Activated CD4-positive, CD25-positive, alpha-beta regulatory T cell treated with anti-CD3 and anti-CD28 coated beads, Interleukin-2, amount 50 U/mL, for 72 hours (primary cell): ENCODE data around the gene RCOR3.
"Not testable (repeated sequence)": the region's sequence is repeated elsewhere in the genome, so short reads cannot be mapped to it uniquely, and the experiment has no call there.

ENCODE experiments used
- DNase-seq: peaks from one replicate; pipeline ENCODE4 v3.0.0; 2021

Gene RCOR3

DNA sequence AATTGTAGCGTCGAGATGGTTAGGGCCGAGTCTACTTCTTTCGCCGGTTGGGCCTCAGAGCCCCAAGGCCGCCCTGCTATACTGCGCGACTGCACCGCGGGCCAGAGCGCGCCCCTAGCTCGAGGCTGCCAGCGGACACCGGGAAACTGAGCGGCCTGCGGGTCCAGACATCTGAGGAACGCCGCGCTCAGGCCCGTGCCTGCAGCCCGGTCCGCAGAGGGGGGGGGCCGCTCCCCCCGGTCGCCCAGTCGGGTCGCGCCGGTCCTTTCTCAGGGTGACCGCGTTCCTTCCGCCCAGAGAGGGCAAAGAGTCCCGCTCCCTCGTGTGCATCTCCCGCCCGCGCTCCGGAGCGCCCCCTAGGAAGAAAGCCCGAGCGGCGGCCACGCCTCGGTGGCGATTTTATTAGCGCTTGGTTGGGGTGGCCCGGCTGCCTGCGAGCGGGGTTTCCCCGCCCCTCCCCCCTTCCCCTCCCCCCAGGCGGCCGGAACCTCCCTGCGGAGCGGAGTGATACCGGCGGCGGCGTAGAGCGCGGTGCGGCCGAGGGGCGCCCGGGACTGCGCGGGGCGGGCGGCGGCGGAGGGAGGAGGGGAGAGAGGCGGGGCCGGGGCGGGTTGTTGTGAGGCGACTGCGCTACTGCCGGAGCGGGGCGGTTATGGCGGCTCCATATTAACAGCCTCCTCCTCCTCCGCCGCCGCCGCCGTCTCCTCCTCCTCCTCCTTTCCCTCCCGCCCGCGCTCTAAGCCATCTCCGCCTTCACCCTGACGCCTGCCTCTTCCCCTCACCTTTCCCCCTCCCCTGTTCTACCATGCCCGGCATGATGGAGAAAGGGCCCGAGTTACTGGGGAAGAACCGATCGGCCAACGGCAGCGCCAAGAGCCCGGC is at the start of gene RCOR3:
Gene RCOR3, plus strand, starts transcription at position 611 of the 882 bp plus-strand sequence. Its CDS starts 195 bp downstream, at position 806.
- peak; percentile 88 for DNase-seq

DNA sequence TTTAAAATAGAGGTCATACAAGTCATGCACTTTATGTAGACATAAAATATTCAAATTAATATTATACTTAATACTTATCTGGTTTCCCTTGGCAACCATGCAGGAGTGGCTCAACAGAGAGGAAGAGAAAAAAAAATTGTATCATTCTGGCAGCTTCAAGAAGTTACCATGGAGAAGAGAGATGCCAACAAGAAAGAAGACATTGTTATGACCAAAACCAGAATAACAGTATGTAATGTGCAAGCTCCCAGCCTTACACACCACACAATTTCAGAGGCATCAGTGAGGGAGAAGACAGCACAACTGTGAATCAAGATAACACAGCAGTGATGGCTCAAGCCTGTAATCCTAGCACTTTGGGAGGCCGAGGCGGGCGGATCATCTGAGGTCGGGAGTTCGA is 49.1 kb upstream of the RCOR3 start:
- no peak for DNase-seq

DNA sequence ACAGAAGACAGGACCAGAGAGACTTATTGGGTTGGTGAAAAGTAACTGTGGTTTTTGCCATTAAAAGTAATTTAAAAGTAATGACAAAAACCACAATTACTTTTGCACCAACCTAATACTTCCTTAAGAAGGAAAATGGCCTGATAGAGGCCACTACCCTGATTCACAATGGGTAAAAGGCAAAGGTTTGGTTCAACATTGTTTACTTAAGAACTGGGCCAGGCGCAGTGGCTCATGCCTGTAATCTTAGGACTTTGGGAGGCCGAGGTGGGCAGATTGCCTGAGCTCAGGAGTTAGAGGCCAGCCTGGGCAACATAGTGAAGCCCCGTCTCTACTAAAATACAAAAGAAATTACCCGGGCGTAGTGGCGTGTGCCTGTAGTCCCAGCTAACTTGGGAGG is 48.2 kb upstream of the RCOR3 start:
- no peak for DNase-seq

DNA sequence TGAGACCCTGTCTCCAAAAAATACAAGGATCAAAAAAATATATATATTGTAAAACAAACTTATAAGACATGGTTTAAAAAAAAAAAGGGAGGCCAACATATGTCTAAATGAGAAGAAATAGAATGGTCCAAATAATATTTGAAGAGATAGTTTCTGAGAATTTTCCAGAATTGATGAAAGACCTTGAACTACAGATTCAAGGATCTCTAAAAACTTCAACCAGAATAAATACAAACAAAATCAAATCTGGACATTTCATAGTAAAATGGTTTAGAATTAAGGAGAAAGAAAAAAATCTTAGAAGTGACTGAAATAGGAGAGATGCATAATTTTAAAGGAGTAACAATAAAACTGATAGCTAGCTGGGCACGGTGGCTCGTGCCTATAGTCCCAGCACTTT is 45.5 kb upstream of the RCOR3 start:
- no peak for DNase-seq

DNA sequence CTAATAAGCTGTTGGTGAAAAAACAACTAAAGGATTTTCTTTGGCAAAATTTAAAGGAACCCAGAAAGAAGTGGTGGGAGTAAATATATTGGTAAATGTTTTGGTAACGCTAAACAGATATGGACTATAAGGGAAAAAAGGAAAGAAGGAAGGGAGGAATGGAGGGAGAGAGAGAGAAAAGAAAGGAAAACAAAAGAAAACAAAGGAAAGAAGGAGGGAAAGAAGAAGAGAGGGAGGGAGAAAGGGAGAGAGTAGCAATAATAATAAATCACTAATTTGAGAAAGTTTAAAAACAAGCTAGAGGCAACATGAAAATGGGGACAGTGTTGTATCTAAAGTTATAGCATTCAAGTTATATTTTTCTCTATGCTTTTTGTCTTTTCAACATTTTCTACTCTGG is 43.6 kb upstream of the RCOR3 start:
- no peak for DNase-seq

DNA sequence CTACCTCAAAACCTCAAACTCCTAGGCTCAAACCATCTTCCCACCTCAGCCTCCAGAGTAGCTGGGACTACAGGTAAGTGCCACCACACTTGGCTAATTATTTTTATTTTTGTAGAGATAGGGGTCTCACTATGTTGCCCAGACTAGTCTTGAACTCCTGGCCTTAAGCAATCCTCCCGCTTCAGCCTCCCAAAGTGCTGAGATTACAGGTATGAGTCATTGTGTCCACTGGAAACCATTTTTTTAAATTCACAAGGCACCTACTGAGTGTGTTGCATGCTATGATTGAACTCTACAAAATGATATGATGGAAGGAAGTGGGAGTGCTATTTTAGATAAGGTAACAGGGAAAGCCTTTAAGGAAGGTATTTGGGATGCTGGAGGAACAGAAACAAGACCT is 41.8 kb upstream of the RCOR3 start:
- DNase-seq = no peak

DNA sequence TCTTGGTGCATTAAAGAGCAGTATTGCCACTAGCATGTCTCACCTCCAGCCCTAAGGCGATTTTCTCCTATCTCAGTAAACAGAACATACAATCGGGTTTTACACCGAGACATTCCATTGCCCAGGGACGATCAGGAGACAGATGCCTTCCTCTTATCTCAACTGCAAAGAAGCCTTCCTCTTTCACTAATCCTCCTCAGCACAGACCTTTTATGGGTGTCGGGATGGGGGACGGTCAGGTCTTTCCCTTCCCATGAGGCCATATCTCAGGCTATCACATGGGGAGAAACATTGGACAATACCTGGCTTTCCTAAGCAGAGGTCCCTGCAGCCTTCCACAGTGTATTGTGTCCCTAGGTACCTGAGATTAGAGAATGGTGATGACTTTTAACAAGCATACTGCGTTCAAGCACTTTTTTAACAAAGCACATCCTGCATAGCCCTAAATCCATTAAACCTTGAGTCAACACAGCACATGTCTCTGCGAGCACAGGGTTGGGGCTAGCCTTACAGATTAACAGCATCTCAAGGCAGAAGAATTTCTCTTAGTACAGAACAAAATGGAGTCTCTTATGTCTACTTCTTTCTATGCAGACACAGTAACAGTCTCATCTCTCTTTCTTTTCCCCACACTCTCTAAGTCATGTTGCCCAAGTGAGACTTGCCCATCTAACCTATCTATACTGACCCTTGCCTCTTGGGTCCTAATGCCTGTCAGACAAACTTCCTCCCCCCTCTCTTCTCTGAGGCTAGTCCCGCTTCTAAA is 36.5 kb upstream of the RCOR3 start:
- DNase-seq = not testable (repeated sequence)

DNA sequence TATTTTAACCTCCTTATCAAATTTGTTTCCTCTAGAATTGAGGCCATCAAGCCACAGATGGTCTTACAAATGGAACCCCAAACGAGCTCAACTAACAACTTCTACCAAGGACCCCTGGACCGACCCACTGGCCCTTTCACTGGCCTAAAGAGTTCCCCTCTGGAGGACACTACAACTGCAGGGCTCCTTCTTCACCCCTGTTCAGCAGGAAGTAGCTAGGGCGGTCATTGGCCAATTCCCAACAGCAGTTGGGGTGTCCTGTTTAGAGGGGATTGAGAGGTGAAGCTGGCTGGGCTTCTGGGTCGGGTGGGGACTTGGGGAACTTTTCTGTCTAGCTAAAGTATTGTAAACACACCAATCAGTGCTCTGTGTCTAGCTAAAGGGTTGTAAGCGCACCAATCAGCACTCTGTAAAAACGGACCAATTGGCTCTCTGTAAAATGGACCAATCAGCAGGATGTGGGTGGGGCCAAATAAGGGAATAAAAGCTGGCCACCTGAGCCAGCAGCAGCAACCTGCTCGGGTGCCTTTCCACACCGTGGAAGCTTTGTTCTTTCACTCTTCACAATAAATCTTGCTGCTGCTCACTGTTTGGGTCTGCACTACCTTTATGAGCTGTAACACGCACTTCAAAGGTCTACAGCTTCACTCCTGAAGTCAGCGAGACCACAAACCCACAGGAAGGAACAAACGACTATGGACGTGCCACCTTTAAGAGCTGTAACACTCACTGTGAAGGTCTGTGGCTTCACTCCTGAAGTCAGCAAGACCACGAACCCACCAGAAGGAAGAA is 30.4 kb upstream of the RCOR3 start:
- peak; percentile 38 for DNase-seq

DNA sequence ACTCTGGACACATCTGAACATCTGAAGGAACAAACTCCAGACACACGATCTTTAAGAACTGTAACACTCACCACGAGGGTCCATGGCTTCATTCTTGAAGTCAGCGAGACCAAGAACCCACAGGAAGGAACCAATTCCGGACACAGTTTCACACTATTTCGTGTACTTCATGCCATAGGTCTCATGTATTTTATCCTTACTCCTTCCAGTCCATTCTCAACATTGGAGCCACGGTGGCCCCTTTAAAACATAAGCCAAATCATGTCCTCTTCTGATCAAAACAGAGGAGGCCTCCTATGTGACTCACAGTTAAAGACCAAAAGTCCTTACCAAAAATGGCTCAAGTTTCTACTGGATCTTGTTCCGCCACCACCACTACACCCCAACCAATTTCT is 29.8 kb upstream of the RCOR3 start:
- no peak for DNase-seq

DNA sequence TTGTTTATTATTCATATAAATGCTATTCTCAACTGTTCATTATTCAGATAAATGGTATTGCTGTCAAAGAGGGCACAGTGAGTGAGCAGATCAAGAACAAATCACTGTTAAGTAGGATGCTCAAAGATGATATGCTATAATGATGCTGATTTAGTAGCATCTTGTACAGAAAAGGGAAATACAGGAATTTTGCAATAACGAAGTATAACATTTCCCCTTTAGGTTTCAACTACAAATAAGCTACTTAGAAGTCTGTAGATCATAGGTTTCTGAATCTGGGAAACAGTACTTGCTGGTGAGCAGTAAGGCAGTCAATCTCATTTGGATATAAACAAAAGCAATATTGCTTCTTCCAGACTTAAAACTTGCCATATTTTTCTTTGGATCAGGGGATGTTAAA is 27.3 kb upstream of the RCOR3 start:
- no peak for DNase-seq

DNA sequence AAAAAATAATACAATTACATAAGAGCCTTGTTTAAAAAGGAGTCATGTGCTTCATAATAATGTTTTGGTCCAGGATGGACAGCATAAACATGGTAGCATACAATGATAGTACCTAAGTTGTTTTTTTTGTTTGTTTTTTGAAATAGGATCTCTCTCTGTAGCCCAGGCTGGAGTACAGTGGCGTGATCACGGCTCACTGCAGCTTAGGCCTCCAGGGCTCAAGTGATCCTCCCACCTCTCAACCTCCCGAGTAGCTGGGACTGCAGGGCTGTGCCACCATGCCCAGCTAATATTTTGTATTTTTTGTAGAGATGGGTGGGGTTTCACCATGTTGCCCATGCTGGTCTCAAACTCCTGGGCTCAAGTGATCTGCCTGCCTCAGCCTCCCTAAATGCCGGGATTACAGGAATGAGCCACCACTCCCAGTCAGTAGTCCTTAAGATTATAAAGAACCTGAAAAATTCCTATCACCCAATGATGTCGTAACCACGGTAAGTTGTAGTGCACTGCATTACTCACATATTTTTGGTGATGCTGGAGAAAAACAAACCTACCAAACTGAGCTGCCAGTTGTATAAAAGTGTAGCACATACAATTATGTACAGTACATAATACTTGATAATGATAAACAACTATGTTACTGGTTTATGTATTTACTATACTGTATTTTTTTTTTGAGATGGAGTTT is 22.4 kb upstream of the RCOR3 start:
- no peak for DNase-seq

DNA sequence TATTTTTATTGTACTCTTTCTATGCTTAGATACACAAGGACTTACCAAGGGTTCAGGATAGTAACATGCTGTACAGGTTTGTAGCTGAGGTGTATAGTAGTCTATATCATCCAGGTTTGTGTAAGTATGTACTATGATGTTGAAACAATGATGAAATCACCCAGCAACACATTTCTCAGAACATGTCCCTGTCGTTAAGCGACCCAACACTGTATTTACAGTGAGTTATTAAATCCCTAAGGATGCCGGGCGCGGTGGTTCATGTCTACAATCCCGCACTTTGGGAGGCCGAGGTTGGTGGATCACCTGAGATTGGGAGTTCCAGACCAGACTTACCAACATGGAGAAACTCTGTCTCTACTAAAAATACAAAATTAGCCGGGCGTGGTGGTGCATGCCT is 21.6 kb upstream of the RCOR3 start:
- no peak for DNase-seq

DNA sequence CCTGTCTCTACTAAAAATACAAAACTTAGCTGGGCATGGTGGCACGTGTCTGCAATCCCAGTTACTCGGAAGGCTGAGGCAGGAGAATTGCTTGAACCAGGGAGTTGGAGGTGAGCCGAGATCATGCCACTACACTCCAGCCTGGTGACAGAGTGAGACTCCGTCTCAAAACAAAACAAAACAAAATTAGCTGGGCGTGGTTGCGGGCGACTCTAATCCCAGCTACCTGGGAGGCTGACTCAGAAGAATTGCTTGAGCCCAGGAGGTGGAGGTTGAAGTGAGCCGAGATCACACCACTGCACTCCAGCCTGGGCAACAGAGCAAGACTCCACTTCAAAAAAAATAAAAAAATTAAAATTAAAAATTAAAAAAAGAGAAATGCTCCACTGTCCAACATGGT is 18.6 kb upstream of the RCOR3 start:
- DNase-seq = not testable (repeated sequence)

DNA sequence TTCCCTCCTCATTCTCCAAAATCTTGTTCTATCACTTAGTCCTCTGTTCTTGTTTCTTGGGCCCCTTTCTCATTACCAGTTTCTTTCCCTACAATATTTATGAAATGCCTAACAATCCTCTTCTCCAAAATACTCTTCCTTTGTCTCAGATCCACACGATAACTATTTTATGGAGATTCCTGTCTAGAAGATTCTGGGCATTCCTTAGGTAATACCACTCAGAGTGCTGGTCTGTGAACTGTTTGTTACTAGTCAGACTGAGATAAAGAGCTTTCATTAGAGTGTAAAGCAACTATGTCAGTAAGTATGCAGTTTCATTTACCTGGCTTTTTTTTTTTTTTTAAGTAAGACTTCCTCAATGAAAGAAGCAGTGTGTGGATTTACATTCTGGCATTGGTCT is 18.1 kb upstream of the RCOR3 start:
- DNase-seq = no peak

DNA sequence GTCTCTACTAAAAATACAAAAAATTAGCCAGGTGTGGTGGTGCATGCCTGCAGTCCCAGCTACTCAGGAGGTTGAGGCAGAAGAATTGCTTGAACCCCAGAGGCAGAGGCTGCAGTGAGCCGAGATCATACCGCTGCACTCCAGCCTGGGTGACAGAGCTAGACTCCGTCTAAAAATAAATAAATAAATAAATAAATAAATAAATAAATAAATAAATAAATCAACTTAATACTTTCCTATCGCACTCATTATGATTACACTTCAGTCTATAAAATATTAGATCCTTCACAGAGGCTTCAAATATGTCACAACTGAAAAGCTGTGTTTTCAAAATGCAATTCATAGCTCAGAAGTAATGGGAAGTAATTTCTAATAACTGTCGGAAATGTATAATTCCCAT is 15.5 kb upstream of the RCOR3 start:
- not testable (repeated sequence) for DNase-seq

DNA sequence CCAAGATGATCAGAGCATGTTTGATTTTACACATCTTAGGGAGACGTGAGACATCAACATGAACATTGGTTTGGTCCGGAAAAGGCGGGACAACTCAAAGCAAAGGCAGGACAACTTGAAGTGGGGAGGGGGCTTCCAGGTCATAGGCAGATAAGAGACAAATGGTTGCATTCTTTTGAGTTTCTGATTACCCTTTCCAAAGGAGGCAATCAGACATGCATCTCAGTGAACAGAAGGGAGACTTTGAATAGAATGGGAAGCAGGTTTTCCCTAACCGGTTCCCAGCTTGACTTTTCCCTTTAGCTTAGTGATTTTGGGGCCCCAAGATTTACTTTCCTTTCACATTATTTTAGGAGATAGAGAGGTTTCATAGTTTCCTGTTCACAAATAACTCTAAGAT is 12.6 kb upstream of the RCOR3 start:
- not testable (repeated sequence) for DNase-seq

DNA sequence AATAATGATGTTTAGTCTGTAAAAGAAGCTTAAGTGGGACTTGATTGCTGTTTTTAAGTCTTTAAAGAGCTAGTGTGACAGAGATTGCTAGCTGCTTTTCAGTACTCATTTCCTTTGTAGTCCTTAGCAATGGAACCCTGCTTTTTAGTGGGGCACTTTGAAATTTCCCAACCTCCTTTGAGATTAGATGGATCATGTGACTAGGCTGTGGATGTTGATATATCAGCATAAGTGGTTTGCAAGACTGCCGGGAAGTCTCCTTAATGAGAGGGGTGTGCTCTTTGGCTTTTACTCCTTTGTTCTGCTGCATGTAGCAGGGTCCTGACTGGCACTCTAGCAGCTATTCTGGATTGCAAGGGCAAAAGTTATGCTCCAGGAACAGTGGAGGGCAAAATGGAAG is 11.2 kb upstream of the RCOR3 start:
- DNase-seq = no peak

DNA sequence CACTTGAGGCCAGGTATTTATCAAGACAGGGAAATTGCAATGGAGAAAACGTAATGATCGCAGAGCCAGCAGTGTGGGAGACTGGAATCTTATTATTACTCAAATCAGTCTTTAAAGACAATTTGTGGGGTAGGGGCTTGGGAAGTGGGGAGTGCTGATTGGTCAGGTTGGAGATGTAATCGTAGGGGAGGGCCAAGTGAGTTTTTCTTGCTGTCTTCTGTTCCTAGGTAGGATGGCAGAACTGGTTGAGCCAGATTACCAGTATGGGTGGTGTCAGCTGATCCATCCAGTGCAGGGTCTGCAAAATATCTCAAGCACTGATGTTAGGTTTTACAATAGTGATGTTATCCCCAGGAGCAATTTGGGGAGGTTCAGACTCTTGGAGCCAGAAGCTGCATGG is 9.6 kb upstream of the RCOR3 start:
- not testable (repeated sequence) for DNase-seq

DNA sequence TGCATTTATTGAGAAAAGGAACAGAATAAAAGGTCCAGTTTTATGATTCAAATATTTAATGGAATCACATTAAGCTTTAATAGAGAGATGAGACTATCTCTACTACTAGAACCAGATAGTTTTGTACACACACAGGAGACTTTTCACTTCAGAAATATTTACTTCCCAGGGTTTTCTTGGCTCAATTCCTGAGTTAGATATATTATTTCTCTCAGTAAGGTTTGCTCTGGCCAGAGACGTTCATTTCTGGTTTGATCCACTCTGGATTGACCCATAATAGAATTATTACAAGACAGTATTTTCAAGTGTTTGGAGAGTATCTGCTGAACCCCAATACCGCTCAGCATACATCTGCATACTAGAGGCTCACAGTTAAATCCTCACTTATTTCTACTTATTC is 1.3 kb upstream of the RCOR3 start:
- DNase-seq = no peak

DNA sequence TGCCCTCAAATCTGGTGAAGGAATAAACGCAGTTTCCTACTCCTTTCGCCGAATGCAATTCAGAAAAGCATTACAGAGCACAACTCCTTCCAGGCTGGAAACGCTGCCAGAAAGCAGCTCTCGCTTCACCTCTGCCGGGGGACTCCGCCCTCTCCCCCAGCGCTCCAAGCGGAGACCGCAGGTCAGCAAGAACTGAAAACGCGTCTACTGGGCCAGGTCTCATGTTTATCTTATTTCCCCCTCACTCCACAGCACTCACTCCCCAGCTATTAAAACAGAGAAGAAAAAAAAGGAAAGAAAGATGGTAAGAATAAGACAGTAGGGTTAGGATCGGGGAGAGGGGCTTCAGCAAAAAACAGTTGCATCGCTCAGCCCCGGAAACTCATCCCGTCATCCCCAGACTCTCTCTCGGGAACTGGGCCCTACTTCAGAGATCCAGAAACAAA is 833 bp upstream of the RCOR3 start:
- peak; percentile 56 for DNase-seq

DNA sequence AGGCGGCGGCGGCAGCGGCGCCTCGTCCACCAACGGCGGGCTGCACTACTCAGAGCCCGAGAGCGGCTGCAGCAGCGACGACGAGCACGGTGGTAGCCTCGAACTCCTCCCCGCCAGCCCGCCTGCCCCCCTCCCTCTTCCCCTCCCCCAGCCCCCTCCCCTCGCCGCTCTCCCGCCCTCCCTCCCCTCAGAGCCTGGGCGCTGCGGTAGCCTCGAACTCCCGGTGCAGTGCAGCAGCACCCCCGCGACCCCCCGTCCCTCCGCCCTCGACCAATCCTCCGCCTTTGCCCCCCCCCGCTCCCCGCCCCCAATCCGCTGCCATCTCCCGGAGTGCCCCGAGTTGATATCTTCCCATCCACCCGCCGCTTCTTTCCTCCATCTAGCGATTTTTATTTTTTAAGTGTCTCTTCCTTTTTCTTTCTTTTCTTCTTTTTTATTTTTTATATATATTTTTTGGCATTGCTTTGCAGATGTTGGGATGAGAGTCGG is 516 bp downstream of the RCOR3 start:
- no peak for DNase-seq
